GM13976 (cell line): ENCODE data around the gene GATAD2A.

Experiments
- DNase-seq: peaks from one replicate; pipeline ENCODE4 v3.0.0; 2012; ENCODE audit warnings: low spot score
- CTCF ChIP-seq: IDR thresholded peaks from 2 replicates; pipeline ENCODE4 v1.5.1; 2012; ENCODE audit warnings: borderline replicate concordance, mild to moderate bottlenecking; ENCODE audit not compliant: insufficient read depth; ENCODE audit errors: extremely low read depth, missing control alignments, control extremely low read depth
- in situ Hi-C: fragments of 300-500 bp; cut with MboI; formaldehyde crosslinking; loops from one replicate; pipeline ENCODE4 v1.12.0; 2022; ENCODE audit warnings: low sequenced_read_pairs, mixed read lengths, inconsistent platforms; ENCODE audit not compliant: unreplicated experiment

Gene GATAD2A

GRCh38 chr19:19553670-19554069, 148.2 kb downstream of the GATAD2A start:
- no peak for TF ChIP-seq CTCF
- in situ Hi-C loops = no loop called here
- no peak for DNase-seq

GRCh38 chr19:19554074-19555023, 148.9 kb downstream of the GATAD2A start:
- DNase-seq = peak; percentile 88
- TF ChIP-seq CTCF = peak; percentile 76
- in situ Hi-C loops = no loop called here

- no peak for DNase-seq
- no peak for TF ChIP-seq CTCF
- in situ Hi-C loops = no loop called here
These were observed 152.6 kb downstream of the GATAD2A start for GRCh38 chr19:19558055-19558454.
